Urothelium cell line (cell line): ENCODE data around the gene OR13C4.
"Not testable (repeated sequence)": the region's sequence is repeated elsewhere in the genome, so short reads cannot be mapped to it uniquely, and the experiment has no call there.

ENCODE experiments used
- DNase-seq: peaks from one replicate; pipeline ENCODE4 v3.0.0; 2011; ENCODE audit warnings: low spot score, mixed read lengths
- FAIRE-seq: peaks from 2 replicates; lab custom pipeline; 2011; peaks lifted over from hg19 to GRCh38; lab: Jason Lieb, UNC

The OR13C4 gene

GRCh38 chr9:104527109-104527508, at the start of gene OR13C4:
OR13C4 (minus strand) TSS chr9:104527209; CDS start chr9:104527209, 0 bp downstream.
- FAIRE-seq = no peak
- no peak for DNase-seq

DNA sequence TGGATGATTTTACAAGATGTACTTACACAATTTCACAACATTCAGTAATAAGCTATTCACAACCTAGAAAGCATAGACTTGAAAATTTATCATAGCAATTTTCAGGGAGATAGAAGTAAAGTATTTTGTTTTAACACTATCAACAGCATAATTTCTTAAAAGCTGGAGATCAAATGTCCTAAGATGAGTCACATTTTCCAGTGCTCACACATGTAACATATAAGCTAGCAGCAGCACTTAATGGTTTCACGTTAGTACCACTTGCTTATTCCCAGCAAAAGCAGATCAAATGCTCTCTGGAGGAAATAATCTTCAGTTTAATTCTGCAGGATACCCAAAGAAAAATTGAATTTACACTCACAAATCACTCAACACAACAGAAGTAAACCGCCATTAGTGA, 48.4 kb upstream of the OR13C4 start:
- FAIRE-seq = no peak
- DNase-seq = no peak

DNA sequence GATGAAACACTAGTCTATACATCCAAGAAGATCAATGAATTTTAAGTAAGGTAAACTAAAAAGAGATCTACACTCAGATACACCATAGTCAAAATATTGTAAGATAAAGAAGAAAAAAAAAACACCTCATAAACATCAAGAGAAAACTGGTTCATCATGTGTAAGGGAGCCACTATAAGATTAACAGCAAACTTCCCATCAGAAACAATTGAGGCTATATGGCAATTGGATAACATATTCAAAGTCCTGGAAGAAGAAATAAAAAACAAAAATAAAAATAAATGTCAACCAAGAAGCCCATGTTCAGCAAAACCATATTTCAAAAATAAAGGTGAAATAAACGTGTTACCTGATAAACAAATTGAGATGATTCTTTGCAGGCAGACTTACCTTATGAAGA, 45.6 kb upstream of the OR13C4 start:
- no peak for FAIRE-seq

GRCh38 chr9:104568868-104569267, 41.9 kb upstream of the OR13C4 start, which contains the start of gene OR13C8:
OR13C8 (plus strand) TSS chr9:104569168; CDS start chr9:104569168, 0 bp downstream.
- DNase-seq (no peak), FAIRE-seq (no peak)

More for the DNA sequence above, 45.6 kb upstream of the OR13C4 start:
- no peak for DNase-seq

GRCh38 chr9:104564358-104564757, 37.3 kb upstream of the OR13C4 start:
- no peak for DNase-seq
- FAIRE-seq = no peak

GRCh38 chr9:104556830-104557634, 30.0 kb upstream of the OR13C4 start:
- FAIRE-seq (no peak), DNase-seq (no peak)

- FAIRE-seq = no peak
- no peak for DNase-seq
These were observed 28.5 kb upstream of the OR13C4 start for GRCh38 chr9:104555521-104555920.

GRCh38 chr9:104553261-104553660, 26.3 kb upstream of the OR13C4 start:
- FAIRE-seq (no peak), DNase-seq (peak; percentile 23)

GRCh38 chr9:104544644-104545043, 17.6 kb upstream of the OR13C4 start:
- no peak for FAIRE-seq

GRCh38 chr9:104539275-104539674, 12.3 kb upstream of the OR13C4 start:
- FAIRE-seq = no peak

More at GRCh38 chr9:104544644-104545043, 17.6 kb upstream of the OR13C4 start:
- DNase-seq = no peak

DNA sequence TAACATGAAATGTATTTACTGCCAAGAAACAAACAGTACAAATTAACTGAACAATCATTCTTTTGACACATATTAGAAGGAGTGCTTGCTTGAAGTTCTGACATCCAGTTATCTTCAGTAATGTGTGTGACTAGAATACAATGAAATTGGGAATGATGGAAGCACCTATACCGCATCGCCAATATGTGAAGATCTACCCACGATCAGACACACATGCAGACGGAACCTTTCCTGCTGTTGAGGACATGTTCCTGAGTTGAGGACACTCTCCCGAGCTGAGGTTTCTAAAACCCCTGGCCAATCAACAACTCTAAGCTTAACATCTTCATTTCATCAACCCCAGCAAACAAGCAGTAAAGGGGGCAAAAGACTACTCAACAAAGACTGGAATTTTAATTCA, 9.7 kb upstream of the OR13C4 start, which contains the start of gene OR13C3:
TSS of gene OR13C3 (minus strand) at position 101 of the 400 bp plus-strand sequence. CDS start 133 bp downstream, outside the sequence.
- FAIRE-seq = no peak
- DNase-seq = no peak

More at GRCh38 chr9:104539275-104539674, 12.3 kb upstream of the OR13C4 start:
- DNase-seq = no peak

DNA sequence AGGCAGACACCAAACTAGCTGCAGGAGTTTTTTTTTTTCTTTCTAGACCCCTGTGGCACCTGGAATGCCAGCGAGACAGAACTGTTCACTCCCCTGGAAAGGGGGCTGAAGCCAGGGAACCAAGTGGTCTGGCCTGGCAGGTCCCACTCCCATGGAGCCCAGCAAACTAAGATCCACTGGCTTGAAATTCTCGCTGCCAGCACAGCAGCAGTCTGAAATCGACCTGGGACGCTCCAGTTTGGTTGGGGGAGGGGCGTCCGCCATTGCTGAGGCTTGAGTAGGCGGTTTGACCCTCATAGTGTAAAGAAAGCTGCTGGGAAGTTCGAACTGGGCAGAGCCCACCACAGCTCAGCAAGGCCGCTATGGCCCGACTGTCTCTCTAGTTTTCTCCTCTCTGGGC, 6.8 kb downstream of the OR13C4 start:
- DNase-seq, FAIRE-seq: not testable (repeated sequence)

- DNase-seq = no peak
- FAIRE-seq = no peak
These were observed 12.1 kb downstream of the OR13C4 start for GRCh38 chr9:104514901-104515300.

GRCh38 chr9:104506565-104506964, 20.4 kb downstream of the OR13C4 start:
- DNase-seq (no peak), FAIRE-seq (no peak)

- FAIRE-seq (no peak), DNase-seq (no peak)
These were observed 23.0 kb downstream of the OR13C4 start, which contains the start of gene OR13F1 for GRCh38 chr9:104503963-104504362. OR13F1 (plus strand) TSS chr9:104504263; CDS start chr9:104504263, 0 bp downstream.

- FAIRE-seq = no peak
- no peak for DNase-seq
These were observed 23.6 kb downstream of the OR13C4 start for GRCh38 chr9:104503440-104503839.

GRCh38 chr9:104494808-104495207, 32.2 kb downstream of the OR13C4 start:
- FAIRE-seq = no peak

DNA sequence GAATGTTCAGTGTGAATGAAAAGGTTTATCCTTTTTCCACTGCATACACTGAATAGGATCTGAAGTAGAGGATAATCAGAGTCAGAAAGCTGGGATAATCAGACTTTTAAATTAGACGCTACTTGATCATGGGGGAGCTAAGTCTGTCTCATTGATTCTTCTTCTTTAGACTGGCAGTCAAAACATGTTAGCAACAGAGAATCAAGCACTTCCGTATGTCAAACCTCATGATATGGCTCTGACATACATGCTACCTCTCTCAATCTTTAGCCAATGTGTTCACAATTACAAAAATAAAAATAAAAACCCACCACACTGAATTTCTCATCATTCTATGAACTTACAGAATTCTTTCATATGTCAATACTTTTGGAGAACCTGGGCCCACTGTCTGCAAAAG, 42.0 kb downstream of the OR13C4 start:
- DNase-seq = no peak
- FAIRE-seq = no peak

More at GRCh38 chr9:104494808-104495207, 32.2 kb downstream of the OR13C4 start:
- DNase-seq = peak; percentile 15

DNA sequence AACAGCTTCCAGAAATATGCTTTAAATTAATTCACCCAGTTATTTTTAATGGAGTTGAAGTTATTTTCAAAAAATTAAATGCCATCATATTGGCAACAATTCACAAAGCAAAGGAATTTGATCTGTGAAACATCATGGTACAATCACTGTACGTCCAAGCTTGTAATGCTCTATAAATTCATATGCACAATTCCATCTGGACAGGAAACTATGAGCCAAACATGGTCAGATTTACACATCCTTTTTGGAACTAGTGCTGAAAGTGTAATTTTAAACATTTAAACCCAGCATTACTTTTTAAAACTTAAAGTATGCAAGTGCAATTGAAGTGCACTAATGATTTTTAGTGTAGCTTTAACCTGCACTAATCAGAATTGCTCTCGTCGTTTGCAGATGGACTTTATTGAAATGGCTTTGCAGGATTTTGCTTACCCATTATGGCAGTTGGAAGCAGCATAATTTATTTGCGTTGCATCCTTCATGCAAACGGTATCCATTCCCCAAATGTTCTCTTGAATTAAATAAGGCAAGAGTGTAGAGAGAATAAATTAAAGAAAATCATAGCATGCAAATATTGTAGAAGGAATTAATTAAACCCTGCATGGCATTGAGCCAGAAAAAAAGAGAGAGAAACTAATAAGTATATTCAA, 44.0 kb downstream of the OR13C4 start:
- no peak for DNase-seq
- FAIRE-seq = no peak
